Measurements from ENCODE around the gene DDIAS.
"Not testable (repeated sequence)": the region's sequence is repeated elsewhere in the genome, so short reads cannot be mapped to it uniquely, and the experiment has no call there.

DDIAS gene

DNA sequence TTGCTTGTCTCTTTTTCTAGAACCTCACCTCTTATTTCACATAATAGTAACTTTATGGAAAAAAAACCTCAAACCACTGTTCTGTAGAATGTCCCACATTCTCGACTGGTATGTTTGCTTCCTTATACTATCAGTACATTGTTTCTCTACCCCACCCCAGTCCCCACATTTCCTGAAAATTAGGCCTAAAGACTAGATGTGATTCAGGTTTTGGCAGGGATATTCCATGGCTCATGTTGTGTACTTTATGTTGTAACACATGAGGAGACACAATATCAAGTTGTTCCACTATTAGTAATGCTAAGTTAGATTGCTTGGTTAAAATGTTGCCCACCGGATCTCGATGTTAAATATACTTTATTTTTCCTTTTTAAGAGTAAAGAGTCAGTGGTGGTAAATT lies 34.7 kb downstream of the DDIAS start:
- ChIA-PET CTCF (no interaction called here), POLR2A (no interaction called here)
- DNase-seq (ENCODE audit: extremely low spot score) = no peak
- TF ChIP-seq FOXA1 (IDR thresholded peaks at IDR 0.05) = no peak
- no peak for TF ChIP-seq HDGF (IDR thresholded peaks at IDR 0.05; ENCODE audit: borderline replicate concordance)
- no peak for TF ChIP-seq BHLHE40 (IDR thresholded peaks at IDR 0.05; ENCODE audit: borderline replicate concordance)
- TF ChIP-seq FOXM1 (IDR thresholded peaks at IDR 0.05; ENCODE audit: borderline replicate concordance) = no peak
- TF ChIP-seq CTBP1 (IDR thresholded peaks at IDR 0.05; ENCODE audit: borderline replicate concordance) = no peak
- TF ChIP-seq SUZ12 (IDR thresholded peaks at IDR 0.05) = no peak
- TF ChIP-seq LEF1 (IDR thresholded peaks at IDR 0.05; ENCODE audit: borderline replicate concordance) = no peak
- no peak for TF ChIP-seq NFRKB (IDR thresholded peaks at IDR 0.05)
- no peak for TF ChIP-seq ZNF384 (IDR thresholded peaks at IDR 0.05)
- TF ChIP-seq, protein P1, sequence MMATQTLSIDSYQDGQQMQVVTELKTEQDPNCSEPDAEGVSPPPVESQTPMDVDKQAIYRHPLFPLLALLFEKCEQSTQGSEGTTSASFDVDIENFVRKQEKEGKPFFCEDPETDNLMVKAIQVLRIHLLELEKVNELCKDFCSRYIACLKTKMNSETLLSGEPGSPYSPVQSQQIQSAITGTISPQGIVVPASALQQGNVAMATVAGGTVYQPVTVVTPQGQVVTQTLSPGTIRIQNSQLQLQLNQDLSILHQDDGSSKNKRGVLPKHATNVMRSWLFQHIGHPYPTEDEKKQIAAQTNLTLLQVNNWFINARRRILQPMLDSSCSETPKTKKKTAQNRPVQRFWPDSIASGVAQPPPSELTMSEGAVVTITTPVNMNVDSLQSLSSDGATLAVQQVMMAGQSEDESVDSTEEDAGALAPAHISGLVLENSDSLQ (IDR thresholded peaks at IDR 0.05) = no peak
- no peak for TF ChIP-seq TARDBP (IDR thresholded peaks at IDR 0.05)
- no peak for TF ChIP-seq SP1 (IDR thresholded peaks at IDR 0.05)
- TF ChIP-seq FOXK2 (IDR thresholded peaks at IDR 0.05) = no peak

DNA sequence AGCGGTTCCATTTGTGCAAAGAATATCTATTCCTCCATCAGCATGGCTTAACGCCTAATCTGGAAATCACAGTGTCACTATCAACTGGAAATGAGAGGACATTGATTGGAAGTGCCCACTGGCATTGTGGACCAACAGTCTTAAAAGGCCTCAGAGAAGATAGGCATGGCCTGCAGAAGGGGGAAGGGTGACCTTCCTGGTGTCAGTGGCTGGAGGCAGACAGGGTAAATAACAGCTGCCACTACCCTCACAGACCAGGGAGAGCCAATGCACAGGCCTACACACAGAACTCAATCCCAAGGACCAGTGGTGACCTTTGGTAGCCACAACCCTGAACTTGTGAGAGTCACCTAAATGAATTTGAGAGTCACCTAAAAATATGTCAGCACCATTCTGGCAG lies 36.0 kb downstream of the DDIAS start:
- no peak for TF ChIP-seq ARNT (IDR thresholded peaks at IDR 0.05)
- DNase-seq (ENCODE audit: extremely low spot score) = no peak
- ChIA-PET CTCF (interaction anchor here (0.6 to 1.0 kb wide), 2 partner anchors 11 to 1304 kb away, joined by 4 read pairs; no protein-coding TSS in a partner anchor), POLR2A (interaction anchor here (0.8 kb wide), 1 partner anchor 285 kb away, joined by 3 read pairs; no protein-coding TSS in a partner anchor)

DNA sequence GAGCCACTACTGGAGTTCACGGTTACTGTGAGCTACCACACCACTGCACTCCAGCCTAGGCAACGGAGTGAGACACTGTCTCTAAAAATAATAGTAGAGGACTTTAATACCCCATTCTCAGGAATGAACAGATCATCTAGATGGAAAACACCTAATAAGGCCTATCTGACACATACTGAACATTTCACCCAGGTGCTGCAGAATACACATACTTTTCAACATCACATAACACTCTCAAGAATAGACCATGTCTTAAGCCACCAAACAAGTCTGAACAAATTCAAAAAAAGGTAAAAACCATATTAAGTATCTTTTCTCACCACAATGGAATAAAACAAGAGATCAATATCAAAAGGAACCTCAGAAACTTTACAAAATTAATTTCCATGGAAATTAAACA lies 37.9 kb downstream of the DDIAS start:
- DNase-seq (ENCODE audit: extremely low spot score) = no peak
- CTCF ChIA-PET = no interaction called here
- POLR2A ChIA-PET = no interaction called here
- TF ChIP-seq, protein P1 (IDR thresholded peaks at IDR 0.05) = no peak
- no peak for TF ChIP-seq CTBP1 (IDR thresholded peaks at IDR 0.05; ENCODE audit: borderline replicate concordance)
- no peak for TF ChIP-seq SP1 (IDR thresholded peaks at IDR 0.05)
- TF ChIP-seq TARDBP (IDR thresholded peaks at IDR 0.05) = no peak
- no peak for TF ChIP-seq SUZ12 (IDR thresholded peaks at IDR 0.05)

DNA sequence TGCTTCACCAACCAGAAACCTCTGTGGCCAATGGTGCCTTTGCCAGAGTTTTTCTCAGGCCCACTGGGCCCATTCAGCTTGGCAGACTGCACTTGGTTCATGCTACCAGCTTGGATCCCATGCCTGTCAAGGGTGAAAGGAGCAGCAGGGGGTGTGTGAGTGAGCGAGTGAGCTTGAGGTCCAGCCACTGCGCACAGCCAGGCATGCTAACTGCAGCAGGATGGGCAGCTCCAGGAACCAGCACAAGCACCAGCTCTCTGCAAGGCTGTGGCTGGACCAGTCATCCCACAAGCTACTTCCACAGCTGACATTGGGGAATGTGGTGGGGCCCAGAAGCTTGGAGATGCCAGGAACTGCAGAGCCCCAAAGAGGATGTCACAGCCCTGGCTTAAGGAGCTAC lies 40.8 kb downstream of the DDIAS start:
- POLR2A ChIA-PET = no interaction called here
- TF ChIP-seq FOXA1 (IDR thresholded peaks at IDR 0.05) (no peak), FOXK2 (IDR thresholded peaks at IDR 0.05) (no peak), ELF4 (IDR thresholded peaks at IDR 0.05) (no peak), ARNT (IDR thresholded peaks at IDR 0.05) (no peak), FOXM1 (IDR thresholded peaks at IDR 0.05; ENCODE audit: borderline replicate concordance) (no peak), SP1 (IDR thresholded peaks at IDR 0.05) (no peak), NFRKB (IDR thresholded peaks at IDR 0.05) (no peak), L3MBTL2 (conservative IDR thresholded peaks at IDR 0.05) (no peak), TARDBP (IDR thresholded peaks at IDR 0.05) (no peak), CTBP1 (IDR thresholded peaks at IDR 0.05; ENCODE audit: borderline replicate concordance) (no peak), HDGF (IDR thresholded peaks at IDR 0.05; ENCODE audit: borderline replicate concordance) (no peak), ZNF384 (IDR thresholded peaks at IDR 0.05) (no peak), LEF1 (IDR thresholded peaks at IDR 0.05; ENCODE audit: borderline replicate concordance) (no peak), BHLHE40 (IDR thresholded peaks at IDR 0.05; ENCODE audit: borderline replicate concordance) (no peak)
- TF ChIP-seq, protein P1 (IDR thresholded peaks at IDR 0.05) = no peak
- CTCF ChIA-PET = no interaction called here
- DNase-seq (ENCODE audit: extremely low spot score) = no peak

DNA sequence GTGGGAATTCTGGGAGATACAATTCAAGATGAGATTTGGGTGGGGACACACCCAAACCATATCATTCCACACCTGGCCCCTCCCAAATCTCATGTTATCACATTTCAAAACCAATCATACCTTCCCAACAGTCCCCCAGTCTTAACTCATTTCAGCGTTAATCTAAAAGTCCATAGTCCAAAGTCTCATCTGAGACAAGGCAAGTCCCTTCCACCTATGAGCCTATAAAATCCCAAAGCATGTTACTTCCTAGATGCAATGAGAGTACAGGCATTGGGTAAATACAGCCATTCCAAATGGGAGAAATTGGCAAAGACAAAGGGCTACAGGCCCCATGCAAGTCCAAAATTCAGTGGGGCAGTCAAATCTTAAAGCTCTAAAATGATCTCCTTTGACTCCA lies 41.9 kb downstream of the DDIAS start:
- POLR2A ChIA-PET; DNase-seq (ENCODE audit: extremely low spot score); CTCF ChIA-PET: not testable (repeated sequence)

DNA sequence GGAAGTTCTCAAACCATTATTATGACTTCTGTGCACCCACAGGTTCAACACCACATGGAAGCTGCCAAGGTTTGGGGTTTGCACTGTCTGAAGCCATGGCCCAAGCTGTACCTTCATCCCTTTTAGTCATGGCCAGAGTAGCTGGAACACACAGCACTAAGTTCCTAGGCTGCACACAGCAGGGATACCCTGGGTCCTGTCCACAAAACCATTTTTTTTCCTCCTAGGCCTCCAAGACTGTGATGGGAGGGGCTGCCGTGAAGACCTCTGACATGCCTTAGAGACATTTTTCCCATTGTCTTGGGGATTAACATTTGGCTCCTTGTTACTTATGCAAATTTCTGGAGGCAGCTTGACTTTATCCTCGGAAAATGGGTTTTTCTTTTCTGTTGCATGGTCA lies 42.7 kb downstream of the DDIAS start:
- DNase-seq (ENCODE audit: extremely low spot score) = no peak
- ChIA-PET CTCF (no interaction called here), POLR2A (no interaction called here)
- TF ChIP-seq SP1 (IDR thresholded peaks at IDR 0.05) (no peak), ELF4 (IDR thresholded peaks at IDR 0.05) (no peak), FOXA1 (IDR thresholded peaks at IDR 0.05) (no peak), NFRKB (IDR thresholded peaks at IDR 0.05) (no peak), TARDBP (IDR thresholded peaks at IDR 0.05) (no peak), CTBP1 (IDR thresholded peaks at IDR 0.05; ENCODE audit: borderline replicate concordance) (no peak), ZNF384 (IDR thresholded peaks at IDR 0.05) (no peak), BHLHE40 (IDR thresholded peaks at IDR 0.05; ENCODE audit: borderline replicate concordance) (no peak)
- TF ChIP-seq, protein P1 (IDR thresholded peaks at IDR 0.05) = no peak

DNA sequence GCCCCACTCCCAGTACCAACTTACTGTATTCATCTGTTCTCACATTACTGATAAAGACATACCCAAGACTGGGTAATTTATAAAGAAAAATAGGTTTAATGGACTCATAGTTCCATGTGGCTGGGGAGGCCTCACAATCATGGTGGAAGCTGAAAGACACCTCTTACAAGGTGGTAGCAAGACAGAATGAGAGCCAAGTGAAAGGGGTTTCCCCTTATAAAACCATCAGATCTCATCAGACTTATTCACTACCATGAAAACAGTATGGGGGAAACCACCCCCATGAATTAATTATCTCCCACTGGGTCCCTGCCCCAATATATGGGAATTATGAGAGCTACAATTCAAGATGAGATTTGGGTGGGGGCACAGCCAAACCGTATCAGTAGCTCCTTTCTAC lies 43.5 kb downstream of the DDIAS start:
- CTCF ChIA-PET = interaction anchor here (1.3 kb wide), 1 partner anchor 77 kb away, joined by 4 read pairs; no protein-coding TSS in a partner anchor
- POLR2A ChIA-PET; DNase-seq (ENCODE audit: extremely low spot score): not testable (repeated sequence)
